HFF-Myc (cell line): ENCODE measurements around the gene RNASE8.

ENCODE experiments used
- DNase-seq: peaks from one replicate; pipeline ENCODE4 v3.0.0-alpha.2; 2011; ENCODE audit warnings: low read depth; ENCODE audit errors: extremely low read depth
- H3K4me3 ChIP-seq: replicated peaks from 2 replicates; pipeline ENCODE4 v1.5.1; 2011; ENCODE audit warnings: low read depth, mild to moderate bottlenecking, control low read depth, low read length
- CTCF ChIP-seq: IDR thresholded peaks from 2 replicates; pipeline ENCODE4 v1.5.1; 2012; ENCODE audit warnings: mild to moderate bottlenecking, low read depth, low read length, control low read depth; ENCODE audit errors: missing control alignments

RNASE8 gene

GRCh38 chr14:21097636-21098075 is 40.0 kb downstream of the RNASE8 start:
- TF ChIP-seq CTCF = no peak
- H3K4me3 ChIP-seq = peak overlapping the region; percentile 50
- DNase-seq = no peak

- no peak for TF ChIP-seq CTCF
- peak within 1 kb of the TSS; percentile 50 for H3K4me3 ChIP-seq
- no peak for DNase-seq
Measured at GRCh38 chr14:21098076-21098891, 40.7 kb downstream of the RNASE8 start, which contains the start of gene ZNF219. TSS of gene ZNF219 (minus strand) at chr14:21098655. CDS start at chr14:21093591, 5,064 bp downstream.

GRCh38 chr14:21098892-21099595 is 41.4 kb downstream of the RNASE8 start:
- peak overlapping the region; percentile 50 for H3K4me3 ChIP-seq
- TF ChIP-seq CTCF = no peak
- no peak for DNase-seq

GRCh38 chr14:21099596-21099985 is 42.0 kb downstream of the RNASE8 start:
- TF ChIP-seq CTCF = no peak
- peak overlapping the region; percentile 50 for H3K4me3 ChIP-seq

GRCh38 chr14:21100931-21101330 is 43.3 kb downstream of the RNASE8 start, which contains the start of gene TMEM253:
TSS of gene TMEM253 (plus strand) at chr14:21101066. CDS start at chr14:21101344, 278 bp downstream.
- H3K4me3 ChIP-seq = no peak within 1 kb of the TSS
- TF ChIP-seq CTCF = no peak
- DNase-seq = no peak

More at GRCh38 chr14:21099596-21099985, 42.0 kb downstream of the RNASE8 start:
- no peak for DNase-seq

- no peak overlapping the region for H3K4me3 ChIP-seq
- TF ChIP-seq CTCF = no peak
- no peak for DNase-seq
Measured at GRCh38 chr14:21101802-21102413, 44.3 kb downstream of the RNASE8 start.
